H1 (cell line): ENCODE results near the gene EGFLAM. TPM values are rescaled to one million over a fixed set of nuclear protein-coding genes. Genes with fewer than 3 reads are reported as not detected.

ENCODE experiments used
- CTCF ChIA-PET: fragments of 300-600 bp; sonication (Branson Sonifier 250); formaldehyde crosslinking; loops from one replicate; lab custom pipeline; 2021; ENCODE audit not compliant: partially characterized antibody; lab: Charles Lee
- POLR2A ChIA-PET: fragments of 300-600 bp; sonication (Branson Sonifier 250); formaldehyde crosslinking; loops from one replicate; lab custom pipeline; 2021; ENCODE audit warnings: inconsistent platforms; ENCODE audit not compliant: partially characterized antibody; lab: Charles Lee
- DNase-seq, 2 experiments: peaks; one replicate each; pipeline versions ENCODE4 v3.0.0 to v3.0.0-alpha.2; 2010 to 2022; ENCODE audit warnings: low spot score in 2 of 2, low read depth in 1 of 2, mixed read lengths in 1 of 2
- FAIRE-seq: peaks from 2 replicates; lab custom pipeline; 2011; peaks lifted over from hg19 to GRCh38; lab: Jason Lieb, UNC
- H2AFZ ChIP-seq: 2 replicates; pipeline ENCODE4 v1.8.1; 2012; ENCODE audit warnings: low read length, inconsistent platforms
- H2AK5ac ChIP-seq: 2 replicates; pipeline ENCODE4 v1.6.1; 2013; ENCODE audit warnings: low read depth, low read length
- H2BK120ac ChIP-seq: replicated peaks from 2 replicates; pipeline ENCODE3; 2013; ENCODE audit warnings: low read depth, low read length, inconsistent platforms
- H2BK12ac ChIP-seq: 2 replicates; pipeline ENCODE4 v1.6.1; 2013; ENCODE audit warnings: low read depth, low read length
- H2BK15ac ChIP-seq: 2 replicates; pipeline ENCODE4 v1.6.1; 2013; ENCODE audit warnings: low read length
- H2BK20ac ChIP-seq: 2 replicates; pipeline ENCODE4 v1.6.1; 2013; ENCODE audit warnings: low read length
- H2BK5ac ChIP-seq: 2 replicates; pipeline ENCODE4 v1.6.1; 2013; ENCODE audit warnings: low read depth, low read length
- H3K14ac ChIP-seq: 2 replicates; pipeline ENCODE4 v1.6.1; 2013; ENCODE audit warnings: inconsistent platforms; ENCODE audit not compliant: insufficient read length
- H3K18ac ChIP-seq: 2 replicates; pipeline ENCODE4 v1.6.1; 2013; ENCODE audit warnings: low read length; ENCODE audit errors: extremely low read depth
- H3K23ac ChIP-seq: 2 replicates; pipeline ENCODE4 v1.6.1; 2013; ENCODE audit warnings: inconsistent platforms; ENCODE audit not compliant: insufficient read length
- H3K23me2 ChIP-seq: 2 replicates; pipeline ENCODE4 v1.6.1; 2013; ENCODE audit warnings: low read depth, low read length
- H3K27ac ChIP-seq: 2 replicates; pipeline ENCODE4 v1.6.1; 2011; ENCODE audit warnings: low read depth, low read length, inconsistent platforms
- H3K27me3 ChIP-seq, 4 experiments: replicated peaks in 1 of 4; 1 replicate in 1 of 4; 2 replicates in 3 of 4; pipeline versions ENCODE4 v1.6.1 to v1.8.1; 2011 to 2013; ENCODE audit warnings: low read length in 3 of 4, mild to moderate bottlenecking in 3 of 4, inconsistent platforms in 2 of 4, mixed read lengths in 2 of 4, moderate library complexity in 1 of 4; ENCODE audit not compliant: control insufficient read depth in 3 of 4, insufficient read depth in 3 of 4; ENCODE audit errors: extremely low read depth in 1 of 4
- H3K36me3 ChIP-seq, 4 experiments: 2 replicates each; pipeline versions ENCODE4 v1.6.1 to v1.8.1; 2011 to 2013; ENCODE audit warnings: mild to moderate bottlenecking in 4 of 4, low read length in 3 of 4, moderate library complexity in 2 of 4, control low read depth in 1 of 4, inconsistent platforms in 1 of 4; ENCODE audit not compliant: insufficient read depth in 4 of 4, control insufficient read depth in 2 of 4
- H3K4ac ChIP-seq: replicated peaks from 2 replicates; pipeline ENCODE3; 2013; ENCODE audit warnings: low read length, low read depth, mixed read lengths, inconsistent platforms; ENCODE audit not compliant: insufficient read length
- H3K4me1 ChIP-seq, 4 experiments: replicated peaks in 1 of 4; 1 replicate in 1 of 4; 2 replicates in 3 of 4; pipeline versions ENCODE4 v1.6.1 to v1.8.1; 2011 to 2013; ENCODE audit warnings: low read length in 3 of 4, inconsistent platforms in 2 of 4, mixed read lengths in 1 of 4; ENCODE audit not compliant: insufficient read depth in 4 of 4, control insufficient read depth in 3 of 4
- H3K4me2 ChIP-seq, 2 experiments: 2 replicates each; pipeline versions ENCODE4 v1.6.1 to v1.8.1; 2011 to 2013; ENCODE audit warnings: low read depth in 2 of 2, low read length in 2 of 2, control low read depth in 1 of 2, inconsistent platforms in 1 of 2, mild to moderate bottlenecking in 1 of 2; ENCODE audit not compliant: insufficient read depth in 1 of 2
- H3K4me3 ChIP-seq, 4 experiments: fragments of 200-600, 300-600 bp in 1 of 4; sonication (generic), shearing (Covaris generic), sonication (Bioruptor Twin) in 1 of 4; 2 replicates each; pipeline versions ENCODE4 v1.5.1 to v1.8.1; 2011 to 2016; ENCODE audit warnings: low read length in 4 of 4, low read depth in 3 of 4, control low read depth in 2 of 4, inconsistent platforms in 2 of 4, mild to moderate bottlenecking in 2 of 4, mixed read lengths in 1 of 4, moderate library complexity in 1 of 4; ENCODE audit not compliant: insufficient read depth in 2 of 4; ENCODE audit errors: extremely low read depth in 1 of 4
- H3K56ac ChIP-seq: replicated peaks from 2 replicates; pipeline ENCODE3; 2013; ENCODE audit warnings: low read depth, mild to moderate bottlenecking, mixed read lengths, low read length, inconsistent platforms; ENCODE audit not compliant: insufficient read length
- H3K79me1 ChIP-seq: 2 replicates; pipeline ENCODE4 v1.6.1; 2013; ENCODE audit warnings: low read depth, low read length, control low read depth
- H3K79me2 ChIP-seq, 2 experiments: 2 replicates each; pipeline versions ENCODE4 v1.6.1 to v1.8.1; 2012 to 2013; ENCODE audit warnings: low read length in 2 of 2, mild to moderate bottlenecking in 2 of 2, inconsistent platforms in 1 of 2; ENCODE audit not compliant: insufficient read depth in 2 of 2, control insufficient read depth in 1 of 2
- H3K9ac ChIP-seq, 4 experiments: replicated peaks in 1 of 4; 1 replicate in 1 of 4; 2 replicates in 3 of 4; pipeline versions ENCODE4 v1.6.1 to v1.8.1; 2011 to 2013; ENCODE audit warnings: low read depth in 3 of 4, low read length in 3 of 4, control low read depth in 2 of 4, mild to moderate bottlenecking in 2 of 4, moderate library complexity in 2 of 4, inconsistent platforms in 1 of 4; ENCODE audit errors: extremely low read depth in 1 of 4
- H3K9me3 ChIP-seq, 2 experiments: 2 replicates each; pipeline versions ENCODE4 v1.6.1 to v1.8.1; 2012 to 2013; ENCODE audit warnings: mild to moderate bottlenecking in 2 of 2, moderate library complexity in 2 of 2, control low read depth in 1 of 2, inconsistent platforms in 1 of 2, low read depth in 1 of 2, low read length in 1 of 2, mixed read lengths in 1 of 2; ENCODE audit not compliant: insufficient read depth in 2 of 2
- H4K20me1 ChIP-seq, 2 experiments: replicated peaks in 1 of 2; 2 replicates each; pipeline versions ENCODE3 to v1.8.1; 2011 to 2013; ENCODE audit warnings: inconsistent platforms in 2 of 2, low read length in 2 of 2, mild to moderate bottlenecking in 1 of 2; ENCODE audit not compliant: insufficient read depth in 2 of 2, control insufficient read depth in 1 of 2
- H4K5ac ChIP-seq: 2 replicates; pipeline ENCODE4 v1.6.1; 2013; ENCODE audit warnings: low read length, low read depth, mixed read lengths, inconsistent platforms; ENCODE audit not compliant: insufficient read length
- H4K8ac ChIP-seq: 2 replicates; pipeline ENCODE4 v1.8.0; 2013; ENCODE audit warnings: mild to moderate bottlenecking, moderate library complexity, low read length, inconsistent platforms; ENCODE audit not compliant: insufficient read depth; ENCODE audit errors: extremely low read depth
- H4K91ac ChIP-seq: replicated peaks from 2 replicates; pipeline ENCODE3; 2013; ENCODE audit warnings: low read length, mixed read lengths, inconsistent platforms; ENCODE audit not compliant: insufficient read length
- FOSL1 ChIP-seq: IDR thresholded peaks from 2 replicates; pipeline ENCODE4 v1.6.1; 2011; ENCODE audit warnings: mild to moderate bottlenecking, low read depth, low read length, moderate library complexity; ENCODE audit not compliant: insufficient read depth
- GABPA ChIP-seq: IDR thresholded peaks from 2 replicates; pipeline ENCODE4 v1.6.1; 2011; ENCODE audit warnings: mild to moderate bottlenecking, low read length, moderate library complexity, borderline replicate concordance; ENCODE audit not compliant: insufficient read depth
- GTF2F1 ChIP-seq: IDR thresholded peaks from 2 replicates; pipeline ENCODE4 v1.6.1; 2012; ENCODE audit warnings: low read depth, low read length, improper control_type of control experiment, borderline replicate concordance
- JUND ChIP-seq: IDR thresholded peaks from 2 replicates; pipeline ENCODE4 v1.6.1; 2011; ENCODE audit warnings: mild to moderate bottlenecking, improper control_type of control experiment, low read length
- SP2 ChIP-seq: IDR thresholded peaks from 2 replicates; pipeline ENCODE4 v1.6.1; 2012; ENCODE audit warnings: mild to moderate bottlenecking, low read length, inconsistent platforms
- SRF ChIP-seq: IDR thresholded peaks from 2 replicates; pipeline ENCODE4 v1.6.1; 2011; ENCODE audit warnings: mild to moderate bottlenecking, low read depth, low read length, moderate library complexity
- TCF12 ChIP-seq: IDR thresholded peaks from 2 replicates; pipeline ENCODE4 v1.6.1; 2011; ENCODE audit warnings: low read depth, mild to moderate bottlenecking, low read length
- WGBS, 2 experiments: shearing (Covaris generic) in 1 of 2; methylation state at CpG; one replicate each; pipeline versions ENCODE4 v1.1.6 to v1.1.7; 2013 to 2015; ENCODE audit warnings: low lambda C conversion rate in 2 of 2, mixed read lengths in 2 of 2, inconsistent platforms in 1 of 2, low coverage in 1 of 2, missing lambda C conversion rate in 1 of 2; ENCODE audit not compliant: insufficient replicate concordance in 2 of 2, insufficient coverage in 1 of 2, insufficient read length in 1 of 2; ENCODE audit errors: extremely low coverage in 1 of 2, missing lambda C conversion rate in 1 of 2; 5-methylcytosine and 5-hydroxymethylcytosine counted together
- polyA plus RNA-seq, 7 experiments: library from polyadenylated mRNA; depleted of rRNA in 3 of 7; stranded (reverse) in 5 of 7; unstranded in 2 of 7; fragments of >200 nt in 5 of 7; fragments of 200-250 nt in 2 of 7; gene quantifications; 1 replicate in 5 of 7; 2 replicates in 1 of 7; 4 replicates in 1 of 7; pipeline versions ENCODE4 v1.2.1 to v1.2.3, GENCODE V29; 2011 to 2013; ENCODE audit warnings: missing spikeins in 2 of 7, mixed read lengths in 2 of 7
- total RNA-seq: library from RNA; stranded (reverse); fragmentation: NEBNext Ultra II Directional; extraction: Animal tissue kit (Norgen Biotek cat#: 25700); gene quantifications from 2 replicates; pipeline ENCODE4 v1.2.1, GENCODE V29; 2021

The EGFLAM gene
- total and polyA plus RNA-seq, 2 of the 8 experiments (the other 6 are each of a cell fraction or from before 2014, with no cell fraction given): 0.20 to 0.24 TPM

GRCh38 chr5:38339446-38339845, 81.1 kb downstream of the EGFLAM start:
- CTCF ChIA-PET: interaction anchor here (0.8 kb wide), 1 partner anchor 74 kb away, joined by 3 read pairs; no protein-coding TSS in a partner anchor
- no peaks in the 10 kb centered on the region for H3K79me1 ChIP-seq
- no peak for FAIRE-seq
- TF ChIP-seq FOSL1: no peak
- TF ChIP-seq JUND: no peak
- no peak for TF ChIP-seq SRF
- TF ChIP-seq TCF12: no peak
- no peak for TF ChIP-seq GTF2F1
- no peak for TF ChIP-seq SP2
- no peak for TF ChIP-seq GABPA

More at GRCh38 chr5:38339446-38339845, 81.1 kb downstream of the EGFLAM start:
- 92% methylated on average over 3 of the region's 3 CpGs; no CpG with 5 or more reads in 1 of the 2 experiments for WGBS, 2 experiments
- H3K4me3 ChIP-seq: no peak overlapping the region
- no peak overlapping the region for H2BK15ac ChIP-seq
- H3K4ac ChIP-seq: no peak overlapping the region
- no peak overlapping the region for H3K4me2 ChIP-seq
- H3K4me1 ChIP-seq: no peaks in the 10 kb centered on the region
- no peaks in the 10 kb centered on the region for H4K20me1 ChIP-seq
- H2AFZ ChIP-seq: no peak overlapping the region
- no peaks in the 10 kb centered on the region for H3K36me3 ChIP-seq
- H3K27ac ChIP-seq: no peak overlapping the region
- H3K14ac ChIP-seq: no peak overlapping the region
- no peak overlapping the region for H3K9ac ChIP-seq
- H3K27me3 ChIP-seq: peaks cover 0 to 1% (median 0%) of the 10 kb centered on the region in 4 experiments; a peak in 1 of 7 replicates
- no peak overlapping the region for H4K8ac ChIP-seq
- H2BK12ac ChIP-seq: no peak overlapping the region
- POLR2A ChIA-PET: no interaction called here
- no peak overlapping the region for H2BK20ac ChIP-seq
- no peaks in the 10 kb centered on the region for H3K79me2 ChIP-seq
- H3K23ac ChIP-seq: no peak overlapping the region
- H3K18ac ChIP-seq: no peak overlapping the region
- H2BK120ac ChIP-seq: no peak overlapping the region
- H2AK5ac ChIP-seq: no peak overlapping the region
- H4K5ac ChIP-seq: no peak overlapping the region
- H3K23me2 ChIP-seq: no peaks in the 10 kb centered on the region; the same call in 1 of the 2 replicates
- DNase-seq: no peak
- no peak overlapping the region for H3K56ac ChIP-seq
- no peaks in the 10 kb centered on the region for H3K9me3 ChIP-seq
- H2BK5ac ChIP-seq: no peak overlapping the region
- H4K91ac ChIP-seq: no peak overlapping the region
